Pons (tissue), 1 donor: ENCODE measurements around the gene HPSE2.
A peak's percentile ranks its signal among the peaks of the same experiment; 100 is the strongest.

Experiments
- DNase-seq: peaks from one replicate; pipeline ENCODE4 v3.0.0-alpha.2; 2016; ENCODE audit warnings: low spot score

HPSE2 gene

DNA sequence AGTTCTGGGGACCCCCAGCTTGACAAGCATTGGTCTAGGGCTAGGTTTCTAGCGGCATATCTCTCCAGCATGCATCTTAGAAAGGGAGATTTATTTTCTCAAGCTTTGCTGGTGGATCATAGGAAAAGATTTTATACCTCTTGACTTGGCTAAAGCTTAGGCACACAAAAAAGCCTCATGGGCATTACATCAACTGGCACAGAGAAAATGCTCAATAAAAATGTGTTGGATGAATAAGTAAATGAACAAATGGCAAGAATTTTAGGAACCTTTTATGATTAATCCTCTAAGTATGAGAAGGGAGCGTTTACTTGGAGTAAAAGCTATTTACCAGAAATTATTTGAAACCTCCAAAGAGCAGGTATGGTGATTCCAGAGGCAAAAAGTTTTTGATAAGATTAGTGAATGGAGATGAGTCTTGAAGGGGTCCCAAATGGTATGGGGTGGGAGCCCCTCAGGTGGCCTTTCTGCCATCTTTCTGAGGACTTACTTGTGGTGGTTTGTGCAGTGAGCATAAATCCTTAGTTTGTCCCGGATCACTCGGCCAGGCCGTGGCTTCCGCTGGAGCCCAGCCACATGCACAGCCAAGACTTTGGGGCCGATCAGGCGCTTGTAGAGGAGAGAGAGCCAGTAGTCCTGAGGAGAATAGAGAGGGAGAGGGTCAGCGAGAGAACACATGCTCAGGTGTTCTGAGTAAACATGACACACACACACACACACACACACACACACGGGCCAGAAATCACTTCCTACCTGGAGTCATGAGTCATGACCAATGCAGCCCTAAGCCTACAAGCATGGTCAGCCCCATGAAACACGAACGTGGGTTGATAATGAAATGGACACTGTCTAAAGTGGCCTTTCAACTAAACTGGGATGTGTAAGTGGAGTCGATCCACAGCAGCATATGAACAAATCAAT, 745.8 kb downstream of the HPSE2 start:
- DNase-seq: no peak

GRCh38 chr10:98488669-98489430, 746.8 kb downstream of the HPSE2 start:
- DNase-seq: no peak

- DNase-seq: no peak
Measured at GRCh38 chr10:98487649-98488048, 748.0 kb downstream of the HPSE2 start.

DNA sequence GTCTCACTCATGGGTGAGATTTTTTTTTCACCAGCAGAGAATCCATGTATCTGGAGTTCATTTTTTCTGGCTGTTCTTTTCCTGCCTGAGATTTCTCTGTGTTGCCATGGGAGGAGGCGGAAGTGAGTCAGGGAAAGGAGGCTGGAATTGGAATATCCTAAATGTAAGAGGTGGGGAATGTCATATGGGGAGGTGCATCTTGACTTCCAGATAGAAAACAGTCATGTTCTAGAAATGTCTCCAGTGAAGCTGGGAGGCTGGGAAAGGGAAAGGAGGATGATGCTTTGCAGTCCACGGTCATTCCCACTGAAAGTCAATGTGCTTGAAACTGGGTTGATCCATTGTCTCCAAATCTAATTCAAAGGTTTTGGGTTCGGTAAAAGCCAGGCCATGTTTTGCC, 749.2 kb downstream of the HPSE2 start:
- no peak for DNase-seq

DNA sequence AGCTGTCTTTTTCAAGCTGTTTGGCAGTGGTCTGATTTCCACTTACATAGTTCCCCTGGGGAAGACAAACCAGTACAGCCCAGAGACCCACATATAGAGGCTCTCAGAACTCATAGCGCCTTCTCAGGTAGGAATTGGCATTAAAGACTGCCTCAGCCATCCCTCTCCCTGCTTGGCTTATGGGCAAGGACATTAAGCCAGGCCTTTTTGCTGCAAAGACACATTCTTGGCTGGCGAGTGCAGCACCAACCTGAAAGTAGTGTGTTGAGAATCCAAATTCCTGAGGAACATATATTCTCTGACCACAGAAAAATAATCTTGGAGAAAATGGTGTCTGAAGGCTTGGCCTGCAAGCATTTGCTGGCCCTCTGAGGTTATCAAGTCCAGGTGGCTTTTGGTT, 749.7 kb downstream of the HPSE2 start:
- no peak for DNase-seq

DNA sequence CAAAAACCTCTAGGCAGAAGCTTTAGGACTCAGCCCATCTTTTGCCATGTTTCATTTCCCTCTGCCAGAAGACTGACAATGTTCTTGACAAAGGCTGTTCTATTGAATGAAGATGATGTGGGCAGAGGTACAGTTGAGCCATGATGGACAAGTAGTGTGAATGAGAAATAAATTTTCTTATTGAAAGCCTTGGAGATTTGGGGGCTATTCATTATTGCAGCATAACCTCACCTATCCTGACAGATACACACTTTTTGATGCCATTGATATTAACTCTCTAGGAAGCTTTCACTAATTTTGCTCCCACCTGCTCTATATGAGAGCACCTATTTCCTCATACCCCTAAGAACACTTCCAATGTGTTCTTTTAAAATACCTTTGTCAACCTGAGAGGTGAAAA, 752.0 kb downstream of the HPSE2 start:
- no peak for DNase-seq

- DNase-seq: no peak
Measured at GRCh38 chr10:98482096-98482495, 753.6 kb downstream of the HPSE2 start.

GRCh38 chr10:98481404-98481945, 754.2 kb downstream of the HPSE2 start:
- no peak for DNase-seq

DNA sequence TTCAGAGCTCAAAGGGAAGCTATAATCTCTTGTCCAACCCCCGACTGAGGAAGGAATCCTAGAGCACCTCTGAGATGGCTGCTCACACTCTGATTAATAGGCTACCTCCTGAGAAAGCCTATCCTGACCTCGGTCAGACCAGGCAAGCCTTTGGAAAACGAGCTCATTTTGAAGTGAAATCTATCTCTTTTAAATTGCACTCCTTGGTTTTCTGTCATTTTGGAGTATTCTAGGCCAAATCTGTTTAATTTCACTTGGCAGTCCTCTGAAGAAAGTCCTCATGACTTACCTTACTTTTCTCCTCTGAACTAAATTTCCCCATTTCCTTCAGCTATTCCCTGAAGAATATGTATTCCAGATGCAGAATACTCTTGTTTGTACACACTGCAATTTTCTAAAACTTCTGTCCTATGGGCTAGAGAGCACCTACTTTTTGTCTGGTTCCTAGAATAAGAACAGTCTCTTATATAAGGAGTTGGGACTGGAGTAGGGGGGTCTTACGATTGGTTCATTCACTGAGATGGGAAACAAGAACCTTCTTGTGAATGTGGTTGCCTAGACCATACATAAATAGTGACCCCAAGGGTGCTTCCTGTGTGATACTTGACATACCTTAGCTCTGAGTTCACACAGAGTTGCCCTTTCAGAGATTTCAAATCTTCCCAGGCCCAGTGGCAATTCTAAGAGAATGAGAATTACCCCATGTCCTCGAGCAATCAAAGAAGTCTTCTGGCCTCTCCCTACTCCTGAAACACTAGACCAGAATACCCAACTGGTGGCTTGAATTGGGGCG, 757.0 kb downstream of the HPSE2 start:
- DNase-seq: no peak

DNA sequence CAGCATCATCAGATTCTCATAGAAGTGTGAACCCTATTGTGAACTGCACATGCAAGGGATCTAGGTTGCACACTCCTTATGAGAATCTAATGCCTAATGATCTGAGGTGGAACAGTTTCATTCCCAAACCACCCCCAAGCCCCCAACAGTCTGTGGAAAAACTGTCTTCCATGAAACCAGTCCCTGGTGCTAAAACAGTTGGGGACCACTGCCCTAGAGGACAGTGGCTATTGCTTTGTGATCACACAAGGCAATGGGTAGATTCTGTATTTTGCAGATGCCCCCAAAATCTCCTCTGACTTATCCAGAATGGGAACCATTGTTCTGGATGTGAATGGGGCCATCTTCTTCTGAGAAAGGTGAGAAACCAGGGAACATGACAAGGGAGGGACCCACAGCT, 757.8 kb downstream of the HPSE2 start:
- no peak for DNase-seq

GRCh38 chr10:98474628-98475027, 761.0 kb downstream of the HPSE2 start:
- no peak for DNase-seq

DNA sequence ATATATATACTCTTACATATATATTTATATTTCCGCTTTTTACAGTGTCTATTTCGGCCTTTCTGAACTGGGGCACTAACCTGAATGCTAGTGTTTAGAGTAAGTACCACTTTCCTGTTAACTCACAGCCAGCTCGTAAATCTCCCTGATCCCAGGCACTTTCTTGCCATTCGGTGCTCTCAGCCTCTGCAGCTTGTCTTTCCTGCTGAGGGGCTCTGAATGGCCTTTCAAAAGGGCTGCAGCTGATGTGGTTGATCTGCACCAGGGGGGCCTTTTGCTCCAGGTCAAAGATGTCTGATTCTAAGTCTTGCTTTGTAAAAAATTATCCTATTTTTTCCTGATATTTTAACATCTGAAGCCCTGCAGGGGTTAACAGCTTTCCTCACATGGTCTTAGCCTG, 763.5 kb downstream of the HPSE2 start:
- no peak for DNase-seq

DNA sequence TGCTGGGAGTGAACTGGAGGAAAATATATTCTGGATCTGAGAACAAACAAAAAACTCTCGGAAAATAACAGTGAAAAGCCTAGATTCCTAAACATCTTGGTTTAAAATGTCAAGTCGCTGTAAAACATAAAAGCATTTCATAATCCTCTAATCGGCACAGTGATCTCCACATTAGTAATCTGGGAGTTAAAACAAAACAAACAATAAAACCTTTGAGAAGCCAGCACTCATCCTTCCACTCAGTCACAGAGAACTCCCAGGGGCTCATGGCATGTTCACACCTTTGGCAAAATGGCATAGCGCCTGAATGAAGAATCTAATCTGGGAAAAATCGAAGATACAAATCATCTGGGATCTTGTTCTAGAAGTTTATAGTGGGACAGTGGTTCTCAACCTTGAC, 764.8 kb downstream of the HPSE2 start:
- no peak for DNase-seq

- DNase-seq: no peak
Measured at GRCh38 chr10:98469001-98469931, 766.4 kb downstream of the HPSE2 start.

- DNase-seq: peak; percentile 91
Measured at GRCh38 chr10:98467506-98468318, 767.9 kb downstream of the HPSE2 start.

GRCh38 chr10:98466861-98467505, 768.7 kb downstream of the HPSE2 start:
- no peak for DNase-seq

DNA sequence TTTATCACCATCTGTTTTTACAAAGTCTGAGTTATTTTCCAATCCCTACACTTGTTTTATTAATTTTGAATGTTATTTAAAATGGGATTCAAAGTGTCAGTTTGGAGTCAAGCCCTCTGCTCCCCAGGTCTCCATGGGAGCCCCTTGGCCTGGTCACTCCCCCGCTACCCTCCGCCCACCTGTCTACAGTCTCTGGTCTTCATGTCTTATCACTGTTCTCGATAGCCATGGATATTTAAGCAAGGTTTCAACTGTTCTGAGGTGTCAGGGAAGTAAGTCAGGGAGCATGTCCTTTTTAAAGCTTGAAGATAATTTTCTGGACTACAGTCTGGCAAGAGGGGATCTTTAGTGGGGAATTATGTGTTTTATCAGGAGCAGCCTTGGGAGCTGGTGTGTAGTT, 769.8 kb downstream of the HPSE2 start:
- no peak for DNase-seq

- DNase-seq: no peak
Measured at GRCh38 chr10:98463976-98464754, 771.5 kb downstream of the HPSE2 start.

DNA sequence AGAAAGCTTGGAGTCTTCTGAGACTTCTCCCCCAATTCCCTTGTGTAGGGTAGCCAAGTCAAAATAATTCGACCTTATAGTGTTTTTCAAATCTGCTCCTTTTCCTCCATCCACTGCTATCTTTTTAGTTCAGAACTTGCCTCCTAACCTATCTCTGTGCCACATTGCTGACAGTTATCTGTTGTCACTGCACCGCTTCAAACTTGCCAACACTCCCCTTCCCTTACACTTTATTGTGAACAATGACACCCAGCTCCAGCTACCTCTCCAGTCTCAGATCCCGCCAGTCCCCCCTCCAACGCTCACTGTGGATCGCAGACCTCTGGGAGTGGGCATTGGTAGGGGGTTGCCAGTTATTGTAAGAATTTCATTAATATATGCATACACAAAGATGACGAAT, 772.6 kb downstream of the HPSE2 start:
- DNase-seq: no peak
